ENCODE data around the gene PSG11.
"Not testable (repeated sequence)": the region's sequence is repeated elsewhere in the genome, so short reads cannot be mapped to it uniquely, and the experiment has no call there.

The PSG11 gene
- 0 reads per million in 2 donors for total RNA-seq

DNA sequence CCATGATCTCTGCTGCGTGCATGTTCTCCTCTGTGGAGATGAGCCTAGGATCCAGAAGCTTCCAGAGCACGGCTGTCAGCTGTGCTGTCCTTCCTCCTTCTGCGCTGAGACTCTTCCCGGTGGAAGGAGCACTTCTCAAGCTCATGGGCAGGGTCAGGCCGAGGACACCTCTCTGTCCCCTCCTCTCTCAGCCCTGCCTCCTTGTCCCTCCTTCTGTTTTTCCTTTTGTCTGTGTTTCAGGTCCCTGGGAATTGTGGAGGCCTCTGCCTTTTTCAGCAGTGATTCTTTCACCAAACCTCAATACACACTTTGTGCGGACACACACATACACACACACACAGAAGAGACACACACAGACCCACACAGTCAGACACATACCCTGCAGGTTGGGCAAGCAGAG, at the start of gene PSG11:
TSS of gene PSG11 (minus strand) at position 101 of the 400 bp plus-strand sequence. CDS start at position 4, 97 bp downstream.
- not testable (repeated sequence) for DNase-seq

DNA sequence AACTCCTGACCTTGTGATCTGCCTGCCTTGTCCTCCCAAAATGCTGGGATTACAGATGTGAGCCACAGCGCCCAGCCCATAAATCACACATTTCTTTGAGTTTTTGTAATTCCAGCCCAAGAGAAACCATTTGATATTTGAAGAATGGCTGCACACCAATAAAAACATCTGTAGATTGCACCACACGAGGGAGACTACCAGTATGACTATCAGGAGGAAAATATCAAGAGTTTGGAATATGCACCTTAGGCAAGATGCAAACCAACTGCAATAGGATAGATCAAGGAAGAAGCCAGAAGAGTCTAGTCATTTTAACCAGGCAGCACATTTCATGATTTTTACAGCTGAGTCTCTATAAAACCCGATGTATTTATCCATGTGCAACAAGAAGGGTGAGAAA, 36.1 kb upstream of the PSG11 start:
- DNase-seq, result not testable (repeated sequence)

DNA sequence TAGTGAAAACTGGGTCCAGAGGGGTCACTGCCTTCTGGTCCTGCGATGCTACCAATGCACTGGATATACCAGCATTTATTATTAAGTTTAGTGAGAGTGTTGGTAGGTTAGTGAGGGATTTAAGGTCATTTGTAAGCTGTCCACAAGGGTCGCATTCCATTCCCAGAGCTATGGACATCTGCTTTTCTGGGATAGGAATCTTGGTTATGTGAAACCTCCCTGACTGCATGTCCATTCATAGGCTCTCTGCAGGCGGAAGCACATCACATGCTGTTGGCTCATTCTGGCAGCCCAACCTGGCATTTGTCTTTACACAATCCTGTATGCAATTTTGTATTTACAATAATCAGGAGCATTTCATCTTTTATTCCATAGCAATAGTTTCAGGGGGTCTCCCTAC, 35.1 kb upstream of the PSG11 start:
- not testable (repeated sequence) for DNase-seq

DNA sequence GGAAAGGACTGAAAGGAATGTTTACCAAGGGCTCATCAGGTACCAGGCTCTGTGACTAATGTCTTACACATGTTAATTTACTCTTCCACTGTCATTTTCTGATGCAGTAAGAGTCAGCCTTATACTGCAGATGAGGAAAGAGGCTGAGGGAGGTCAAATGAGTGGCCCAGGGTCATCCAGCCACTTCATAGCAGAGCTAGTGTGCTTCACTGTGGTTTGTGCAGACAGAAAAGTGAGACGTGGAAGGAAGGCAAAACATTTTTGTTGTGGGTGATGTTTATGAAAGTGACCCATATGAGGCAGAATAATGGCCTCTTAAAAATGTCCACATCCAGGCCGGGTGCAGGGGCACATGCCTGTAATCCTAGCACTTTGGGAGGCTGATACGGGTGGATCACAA, 34.0 kb upstream of the PSG11 start:
- not testable (repeated sequence) for DNase-seq

DNA sequence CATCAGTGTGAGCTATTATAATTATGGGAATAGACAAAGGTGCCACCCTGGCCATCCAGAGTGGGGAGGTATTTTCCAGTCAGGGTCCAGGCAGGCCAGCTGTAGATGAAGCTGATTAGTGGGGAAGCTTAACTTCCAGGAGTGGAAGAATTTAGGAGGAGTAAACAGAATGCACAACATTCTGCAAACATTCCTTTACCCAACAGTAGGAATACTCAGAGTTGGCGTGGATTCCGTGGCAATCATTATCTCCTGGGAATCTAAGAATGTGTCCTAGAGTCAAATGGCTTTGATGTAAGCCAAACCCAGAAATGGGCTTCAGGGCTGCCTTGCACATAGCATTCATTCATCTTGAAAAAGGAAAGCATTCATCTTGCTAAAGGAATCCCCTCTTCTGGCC, 33.2 kb upstream of the PSG11 start:
- not testable (repeated sequence) for DNase-seq

DNA sequence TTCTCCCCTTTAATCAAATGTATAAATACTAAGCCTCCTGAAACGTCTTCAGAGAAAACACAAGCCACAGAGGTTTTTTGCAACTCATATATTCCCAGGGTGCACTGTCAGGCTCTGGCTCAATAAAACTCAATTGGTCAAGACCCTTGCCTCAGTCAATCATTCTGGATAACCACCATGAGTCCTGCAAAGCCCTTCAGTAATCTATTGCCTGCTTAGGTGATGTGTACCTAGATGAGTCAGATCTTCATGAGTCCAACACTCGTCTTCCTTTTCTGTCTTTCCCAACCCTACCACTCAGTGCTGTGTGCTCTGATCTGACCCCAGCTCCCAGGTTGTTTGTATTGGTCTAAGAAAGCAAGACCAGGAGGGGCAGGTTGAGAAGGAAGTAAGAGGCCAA, 32.2 kb upstream of the PSG11 start:
- DNase-seq, result not testable (repeated sequence)

DNA sequence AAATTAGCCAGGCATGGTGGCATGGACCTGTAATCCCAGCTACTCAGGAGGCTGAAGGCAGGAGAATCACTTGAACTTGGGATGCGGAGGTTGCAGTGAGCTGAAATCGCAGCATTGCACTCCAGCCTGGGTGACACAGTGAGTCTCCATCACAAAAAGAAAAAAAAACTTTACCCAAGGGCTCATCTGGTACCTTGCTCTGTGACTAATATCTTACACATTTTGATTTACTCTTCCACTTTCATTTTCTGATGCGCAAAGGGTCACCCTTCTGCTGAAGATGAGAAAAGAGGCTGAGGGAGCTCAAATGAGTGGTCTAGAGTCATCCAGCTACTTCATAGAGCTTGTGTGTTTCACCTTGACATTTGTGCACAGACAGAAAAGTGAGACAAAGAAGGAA, 21.7 kb upstream of the PSG11 start:
- not testable (repeated sequence) for DNase-seq

DNA sequence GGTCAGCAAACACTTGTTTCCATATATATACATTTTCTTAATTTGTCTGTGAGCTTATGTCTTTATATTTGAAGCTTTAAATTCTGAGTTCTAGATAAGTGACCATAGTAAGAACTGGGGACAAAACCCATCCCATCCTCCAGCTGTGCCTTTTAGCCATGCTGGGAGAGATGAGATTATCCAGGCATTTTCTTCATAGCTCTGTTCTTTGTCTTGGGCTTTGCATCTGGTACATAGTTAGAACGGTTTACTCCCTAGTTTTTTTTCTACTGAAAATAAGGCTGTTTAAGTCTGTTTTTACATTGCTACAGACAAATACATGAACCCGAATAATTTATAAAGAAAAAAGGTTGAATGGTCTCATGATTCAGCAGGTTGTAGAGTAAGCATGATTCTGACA, 20.3 kb upstream of the PSG11 start:
- DNase-seq, result not testable (repeated sequence)

DNA sequence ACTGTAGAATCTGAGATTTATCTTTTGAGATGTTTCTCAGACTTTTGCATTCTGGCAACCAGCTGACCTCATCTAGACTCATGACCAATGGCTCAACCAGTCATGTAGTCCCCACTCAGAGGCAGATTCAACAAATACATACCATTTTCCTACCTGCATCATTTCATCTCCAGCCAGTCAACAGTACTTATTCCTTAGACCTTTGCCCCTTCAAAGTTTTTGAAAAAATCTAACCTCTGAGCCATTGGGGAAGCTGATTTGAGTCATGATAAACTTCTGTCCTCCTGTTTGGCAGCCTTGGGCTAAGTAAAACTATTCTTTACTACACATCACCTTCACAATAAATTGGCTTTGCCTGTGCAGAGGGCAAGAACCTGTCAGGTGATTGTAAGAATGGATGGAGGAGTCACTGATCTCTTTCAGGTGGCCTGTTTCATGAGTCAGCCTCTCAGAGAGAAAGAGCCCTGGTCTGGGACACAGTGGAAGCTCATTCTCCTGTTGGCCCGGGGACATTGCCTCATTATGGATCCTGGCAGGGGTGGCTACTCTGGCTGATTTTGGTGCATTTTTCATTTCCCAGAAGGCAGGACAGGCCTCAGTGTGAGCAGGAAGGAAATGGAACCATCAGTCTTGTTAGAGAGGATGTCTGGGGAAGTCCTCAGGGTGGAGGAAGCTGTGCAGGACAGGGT, 17.4 kb upstream of the PSG11 start:
- not testable (repeated sequence) for DNase-seq

DNA sequence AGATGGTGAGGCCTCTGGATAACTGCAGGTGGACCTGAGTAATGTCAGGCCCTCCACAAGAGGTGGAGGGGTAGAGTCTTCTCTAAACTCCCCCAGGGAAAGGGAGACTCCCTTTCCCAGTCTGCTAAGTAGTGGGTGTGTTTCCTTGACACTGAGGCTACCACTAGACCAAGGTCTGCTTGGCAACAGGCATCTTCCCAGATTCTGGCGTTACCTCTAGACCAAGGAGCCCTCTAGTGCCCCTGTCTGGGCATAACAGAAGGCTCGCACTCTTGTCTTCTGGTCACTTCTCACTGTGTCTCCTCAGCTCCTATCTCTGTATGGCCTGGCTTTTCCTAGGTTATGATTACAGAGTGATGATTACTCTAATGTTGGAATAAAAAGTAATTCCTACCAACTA, 5.4 kb upstream of the PSG11 start:
- not testable (repeated sequence) for DNase-seq

DNA sequence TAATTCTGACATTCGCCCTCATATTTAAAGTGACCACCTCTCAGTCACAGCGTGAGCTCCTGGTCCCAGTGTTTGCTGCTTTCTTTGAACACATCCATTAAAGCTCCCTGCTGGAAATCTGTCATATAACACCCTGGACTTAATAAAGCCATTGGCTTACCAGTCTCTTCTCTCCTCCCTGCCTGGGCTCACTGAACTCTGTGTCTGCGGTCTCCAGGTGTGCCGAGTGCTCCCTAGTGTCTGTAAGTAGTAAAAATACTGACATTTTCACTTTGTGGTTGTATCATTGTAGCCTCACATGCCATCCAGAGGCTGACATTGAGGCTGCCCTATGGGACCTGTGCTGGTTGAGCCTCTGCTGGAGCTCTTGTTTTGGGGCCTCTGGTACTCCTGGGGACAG, 2.6 kb upstream of the PSG11 start:
- DNase-seq, result no peak

DNA sequence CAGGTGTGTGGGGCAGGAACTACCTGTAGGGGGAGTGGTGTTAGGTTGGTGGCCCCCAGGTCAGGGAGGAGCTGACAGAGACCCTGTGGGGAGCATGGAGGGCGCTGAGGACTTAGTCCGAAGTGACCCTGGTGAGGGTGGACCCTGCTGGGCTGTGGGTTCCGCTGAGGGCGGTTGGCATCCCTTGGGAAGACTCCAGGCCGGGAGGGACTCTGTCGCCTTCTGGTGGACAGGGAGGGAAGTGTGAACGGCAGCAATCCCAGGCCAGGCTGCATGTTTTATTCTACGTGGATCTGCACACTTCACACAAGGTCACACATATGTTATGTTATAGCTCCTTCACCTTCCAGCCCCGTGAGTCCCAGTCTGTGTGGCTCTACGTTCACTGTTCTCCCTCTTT, 1.7 kb upstream of the PSG11 start:
- DNase-seq, result not testable (repeated sequence)

DNA sequence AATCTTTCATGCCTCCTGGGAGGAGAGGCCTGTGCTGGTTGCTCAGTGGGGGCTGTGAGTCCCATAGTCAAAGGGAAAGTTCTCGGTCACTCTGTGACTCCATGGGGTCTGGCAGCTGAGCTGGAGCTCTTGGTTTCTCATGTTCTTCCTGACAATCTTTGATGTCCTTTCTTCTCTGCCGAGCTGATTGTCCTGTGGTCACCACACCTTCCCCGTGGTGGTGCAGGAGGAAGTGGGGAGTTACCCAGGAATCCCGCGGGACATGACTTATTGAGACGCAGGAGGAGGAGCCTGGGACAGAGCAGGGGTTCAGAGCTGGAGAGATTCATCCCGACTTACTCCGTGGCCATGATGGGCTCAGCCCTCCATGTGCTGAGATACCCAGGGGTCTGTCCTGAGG, 792 bp upstream of the PSG11 start:
- DNase-seq, result not testable (repeated sequence)

DNA sequence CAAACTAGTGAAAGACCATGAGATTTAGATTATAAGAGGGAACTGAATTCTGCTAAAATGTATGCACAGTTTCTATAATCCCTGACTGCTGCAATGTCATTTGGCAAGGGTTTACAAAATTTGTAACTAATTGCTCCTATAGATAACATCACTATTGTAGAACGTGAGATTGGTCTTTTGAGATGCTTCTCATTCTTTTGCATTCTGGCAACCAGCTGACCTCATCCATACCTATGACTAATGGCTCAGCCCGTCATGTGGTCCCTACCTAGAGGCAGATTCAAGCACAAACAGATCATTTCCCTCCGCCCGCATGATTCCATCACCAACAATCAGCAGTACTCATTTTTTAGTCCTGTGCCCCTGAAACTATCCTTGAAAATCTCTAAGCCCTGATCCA, 4.2 kb downstream of the PSG11 start:
- DNase-seq, result not testable (repeated sequence)

DNA sequence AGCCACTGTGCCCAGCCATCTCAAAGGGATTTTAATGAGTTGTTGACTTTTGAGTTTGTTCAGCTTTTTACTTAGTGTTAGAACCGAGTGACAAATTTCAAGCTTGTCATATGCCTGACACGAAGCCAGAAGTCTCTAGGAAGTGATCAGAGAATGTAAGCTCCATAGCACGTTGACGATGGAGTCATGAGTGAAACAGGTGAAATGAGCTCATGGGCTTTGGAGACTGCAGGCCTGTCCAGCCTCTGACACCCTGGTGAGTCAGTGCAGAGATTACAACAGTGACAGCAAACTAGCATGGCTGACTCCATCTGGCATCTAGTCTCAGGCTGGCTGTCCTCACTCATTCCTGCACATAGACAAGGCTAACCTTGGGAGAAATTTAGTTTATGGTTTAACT, 4.6 kb downstream of the PSG11 start:
- not testable (repeated sequence) for DNase-seq

DNA sequence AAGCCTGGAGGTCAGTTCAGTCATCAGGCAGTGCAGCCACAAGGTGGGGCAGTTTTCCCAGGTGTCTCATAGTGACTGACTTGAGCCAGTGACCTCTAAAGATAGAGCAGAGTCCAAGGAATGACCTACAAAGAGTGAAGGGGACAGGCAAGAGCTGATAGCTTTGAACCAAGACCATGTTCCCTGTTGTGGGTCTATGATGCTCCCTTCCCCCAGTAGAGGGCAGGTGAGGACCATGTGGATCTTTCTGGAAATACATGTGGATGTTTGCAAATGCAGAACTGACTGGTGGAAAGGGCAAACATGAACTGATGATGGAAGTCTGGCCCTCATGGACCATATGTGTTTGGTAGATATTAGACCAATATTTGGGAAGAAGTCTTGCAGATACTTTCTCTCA, 6.7 kb downstream of the PSG11 start:
- DNase-seq, result not testable (repeated sequence)

DNA sequence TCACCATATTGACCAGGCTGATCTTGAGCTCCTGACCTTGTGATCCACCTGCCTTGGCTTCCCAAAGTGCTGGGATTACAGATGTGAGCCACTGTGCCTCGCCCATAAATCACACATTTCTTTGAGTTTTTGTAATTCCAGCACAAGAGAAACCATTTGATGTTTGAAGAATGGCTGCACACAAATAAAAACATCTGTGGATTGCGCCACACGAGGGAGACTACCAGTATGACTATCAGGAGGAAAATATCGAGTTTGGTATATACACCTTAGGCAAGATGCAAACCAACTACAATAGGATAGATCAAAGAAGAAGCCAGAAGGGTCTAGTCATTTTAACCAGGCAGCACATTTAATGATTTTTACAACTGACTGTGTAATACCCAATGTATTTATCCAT, 20.4 kb downstream of the PSG11 start:
- not testable (repeated sequence) for DNase-seq

DNA sequence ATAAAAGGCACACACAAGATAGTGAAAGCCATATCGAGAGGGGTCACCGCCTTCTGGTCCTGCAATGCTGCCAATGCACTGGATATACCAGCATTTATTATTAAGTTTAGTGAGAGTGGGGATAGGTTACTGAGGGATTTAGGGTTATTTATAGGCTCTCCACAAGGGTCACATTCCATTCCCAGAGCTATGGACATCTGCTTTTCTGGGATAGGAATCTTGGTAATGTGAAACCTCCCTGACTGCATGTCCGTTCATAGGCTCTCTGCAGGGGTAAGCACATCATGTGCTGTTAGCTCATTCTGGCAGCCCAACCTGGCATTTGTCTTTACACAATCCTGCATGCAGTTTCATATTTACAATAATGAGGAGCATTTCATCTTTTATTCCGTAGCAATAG, 21.4 kb downstream of the PSG11 start:
- DNase-seq, result not testable (repeated sequence)

DNA sequence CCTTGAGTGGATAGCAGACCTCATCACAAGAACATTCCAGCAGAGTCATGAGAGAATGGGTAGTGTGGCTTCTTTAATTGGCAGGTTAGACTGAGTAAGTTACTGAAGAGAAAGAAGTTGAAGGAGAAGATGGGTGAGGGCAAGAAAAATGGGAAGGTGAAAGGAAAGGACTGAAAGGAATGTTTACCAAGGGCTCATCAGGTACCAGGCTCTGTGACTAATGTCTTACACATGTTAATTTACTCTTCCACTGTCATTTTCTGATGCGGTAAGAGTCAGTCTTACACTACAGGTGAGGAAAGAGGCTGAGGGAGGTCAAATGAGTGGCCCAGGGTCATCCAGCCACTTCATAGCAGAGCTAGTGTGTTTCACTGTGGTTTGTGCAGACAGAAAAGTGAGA, 22.6 kb downstream of the PSG11 start:
- DNase-seq, result not testable (repeated sequence)

DNA sequence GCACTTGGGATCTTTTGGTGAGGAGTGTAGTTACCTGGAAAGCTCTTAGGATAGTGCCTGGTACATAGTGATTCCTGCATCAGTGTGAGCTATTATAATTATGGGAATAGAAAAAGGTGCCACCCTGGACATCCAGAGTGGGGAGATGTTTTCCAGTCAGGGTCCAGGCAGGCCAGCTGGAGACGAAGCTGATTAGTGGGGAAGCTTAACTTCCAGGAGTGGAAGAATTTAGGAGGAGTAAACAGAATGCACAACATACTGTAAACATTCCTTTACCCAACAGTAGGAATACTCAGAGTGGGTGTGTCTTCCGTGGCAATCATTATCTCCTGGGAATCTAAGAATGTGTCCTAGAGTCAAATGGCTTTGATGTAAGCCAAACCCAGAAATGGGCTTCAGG, 23.3 kb downstream of the PSG11 start:
- DNase-seq, result not testable (repeated sequence)

DNA sequence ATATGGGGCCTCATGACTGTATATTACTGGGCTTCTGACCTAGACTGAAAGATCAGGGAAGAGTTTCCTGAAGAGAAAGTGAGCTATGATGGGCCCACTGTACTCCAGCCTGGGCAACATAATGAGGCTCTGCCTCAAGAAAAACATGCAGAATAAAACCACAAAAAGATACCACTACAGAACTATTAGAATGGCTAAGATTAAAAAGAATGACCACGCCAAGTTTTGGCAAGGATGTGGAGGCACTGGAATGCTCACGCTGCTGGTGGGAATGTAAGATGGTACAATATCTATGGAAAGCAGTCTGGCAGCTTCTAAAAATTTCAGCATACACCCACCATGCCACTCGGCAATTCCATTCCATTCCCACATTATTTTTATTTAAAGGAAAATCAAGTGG, 30.1 kb downstream of the PSG11 start:
- not testable (repeated sequence) for DNase-seq

DNA sequence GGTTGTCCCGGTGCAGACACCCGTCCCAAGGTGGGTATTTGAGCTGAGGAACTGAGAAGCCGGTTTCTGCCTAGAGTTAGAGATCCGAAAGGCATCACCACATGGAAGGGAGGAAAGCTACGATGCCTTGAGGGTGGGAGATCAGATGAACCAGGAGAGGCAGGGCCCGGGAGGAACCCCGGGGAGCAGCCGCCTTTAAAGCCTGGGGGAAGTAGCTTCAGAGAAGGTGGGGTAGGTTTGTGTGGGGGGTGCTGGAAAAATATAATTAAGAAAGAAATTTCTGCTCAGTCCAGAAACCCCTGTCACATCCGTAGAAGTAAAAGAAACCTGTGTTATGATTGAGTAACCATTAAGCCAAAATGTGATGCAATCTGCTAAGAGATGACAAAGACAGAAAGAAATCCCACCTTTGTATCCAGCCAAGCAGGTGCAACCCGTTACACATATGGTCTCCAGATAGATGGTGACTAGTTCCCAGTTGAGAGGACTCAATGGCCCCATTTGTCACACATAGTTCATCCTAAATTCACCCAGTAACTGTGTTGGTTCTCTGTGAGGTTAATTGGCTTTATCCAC, 34.2 kb downstream of the PSG11 start:
- not testable (repeated sequence) for DNase-seq

DNA sequence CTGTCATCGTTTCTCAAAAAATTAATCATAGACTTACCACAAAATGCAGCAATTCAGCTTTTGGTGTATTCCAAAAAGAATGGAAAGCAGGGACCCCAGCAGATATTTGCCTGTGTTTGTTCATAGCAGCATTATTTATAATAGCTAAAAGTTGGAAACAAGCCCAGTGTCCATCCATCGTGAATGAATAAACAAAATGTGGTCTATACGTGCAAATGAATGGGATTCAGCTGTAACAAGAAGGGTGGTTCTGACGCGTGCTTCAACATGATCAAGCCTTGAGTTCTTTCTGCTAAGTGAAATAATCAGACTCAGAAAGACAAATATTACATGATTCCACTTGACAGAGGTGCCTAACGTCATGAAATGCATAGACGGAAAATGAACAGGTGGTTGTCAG, 36.4 kb downstream of the PSG11 start:
- DNase-seq, result no peak

DNA sequence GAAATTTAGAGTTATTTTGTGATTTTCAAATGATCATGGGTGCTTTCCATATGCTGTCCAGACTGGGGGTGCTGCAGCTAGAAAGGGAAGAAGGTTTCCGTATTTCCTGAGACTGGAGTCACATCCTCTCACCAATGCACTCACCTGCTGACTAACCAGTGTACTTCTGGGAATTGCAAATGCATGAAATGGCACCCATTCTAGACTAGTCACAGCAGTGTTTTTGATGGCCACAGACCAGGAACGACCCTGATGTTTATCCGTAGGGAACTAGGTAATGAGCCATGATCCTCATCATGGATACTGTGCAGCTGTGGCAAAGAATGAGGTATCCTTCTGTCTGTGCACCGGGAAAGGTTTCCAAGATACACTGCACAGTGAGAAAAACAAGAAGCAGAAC, 37.1 kb downstream of the PSG11 start:
- not testable (repeated sequence) for DNase-seq

DNA sequence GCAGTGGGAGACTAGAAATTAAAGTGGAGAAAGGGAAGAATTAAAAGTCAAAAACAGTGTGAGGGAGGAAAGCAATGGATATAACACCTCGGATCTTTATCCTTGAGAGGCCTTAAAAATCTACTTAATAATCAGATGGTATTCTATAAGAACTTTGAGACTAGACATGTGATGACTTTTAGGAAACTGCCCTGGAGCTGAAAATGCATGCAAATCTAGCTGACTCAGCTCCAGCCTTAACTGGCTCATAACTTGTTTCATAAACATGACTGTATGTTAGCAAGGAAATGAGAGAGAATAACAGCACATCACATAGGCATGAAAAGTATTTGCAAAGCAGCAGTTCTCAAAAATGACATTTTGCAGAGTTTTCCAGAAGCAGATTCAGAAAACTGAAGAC, 38.1 kb downstream of the PSG11 start:
- DNase-seq, result not testable (repeated sequence)

Measured in T-helper 2 cell (primary cell).